ENCODE data around the gene YOD1. TPM values are rescaled to one million over a fixed set of nuclear protein-coding genes. Genes with fewer than 3 reads are reported as not detected.

The YOD1 gene
- total and polyA plus RNA-seq, 10 of the 15 experiments (the other 5 are each of a cell fraction or from before 2014, with no cell fraction given), result 2.1 to 7.9 (median 5.0) TPM

DNA sequence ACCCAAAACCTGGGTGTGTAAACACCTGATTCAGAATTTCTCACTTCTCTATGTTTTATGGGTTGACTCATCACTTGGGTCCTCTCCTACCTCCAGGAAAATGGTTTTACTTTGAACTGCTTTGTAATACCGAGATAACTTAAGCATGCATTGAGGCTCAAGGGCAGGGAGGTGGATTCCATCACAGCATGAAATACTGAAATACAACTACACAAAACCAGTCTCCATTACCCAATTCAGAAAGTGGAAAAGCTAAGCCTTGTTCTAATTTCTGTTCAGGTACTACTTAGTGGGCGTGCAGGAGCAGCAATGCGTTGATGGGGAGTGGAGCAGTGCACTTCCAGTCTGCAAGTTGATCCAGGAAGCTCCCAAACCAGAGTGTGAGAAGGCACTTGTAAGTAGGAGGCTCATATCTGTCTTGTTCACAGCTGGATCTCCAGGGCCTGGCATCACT lies 46.9 kb upstream of the YOD1 start:
- in situ Hi-C loops (cut with MboI), result no loop called here
- Histone ChIP-seq H3K4me1 (ENCODE audit: control insufficient read depth, insufficient read depth, low read length) (peaks cover 4% of the 10 kb centered on the region), H3K27me3 (replicated peaks in 1 of 2; ENCODE audit: control insufficient read depth in 2 of 2, insufficient read depth in 2 of 2, low read length in 1 of 2) (no peaks in the 10 kb centered on the region), H3K36me3 (ENCODE audit: control insufficient read depth in 2 of 2, insufficient read depth in 2 of 2, low read length in 1 of 2) (no peaks in the 10 kb centered on the region), H3K9ac (ENCODE audit: control insufficient read depth, insufficient read depth, low read length) (no peak overlapping the region), H3K27ac (ENCODE audit: control insufficient read depth, insufficient read depth) (no peak overlapping the region), H3K79me2 (ENCODE audit: control insufficient read depth, insufficient read depth, low read length) (no peaks in the 10 kb centered on the region), H2AFZ (ENCODE audit: control insufficient read depth, low read depth, low read length) (no peak overlapping the region; the same call in 1 of the 2 replicates), H3K9me3 (replicated peaks; ENCODE audit: control insufficient read depth, insufficient read depth, low read length) (peaks cover 3% of the 10 kb centered on the region; the same call in 2 of the 3 replicates), H3K4me2 (ENCODE audit: control insufficient read depth, insufficient read depth) (peak overlapping the region; percentile 21), H4K20me1 (ENCODE audit: control insufficient read depth, insufficient read depth) (no peaks in the 10 kb centered on the region), H3K4me3 (no peak overlapping the region)
- ChIA-PET RAD21 (ENCODE audit: unreplicated experiment) (interaction anchor here (1.1 to 1.3 kb wide), 2 partner anchors 12 to 315 kb away, joined by 3 to 4 read pairs; no protein-coding TSS in a partner anchor), SMC1A (ENCODE audit: uncharacterized antibody, unreplicated experiment) (interaction anchor here (1.0 to 2.0 kb wide), 4 partner anchors 9 to 303 kb away, joined by 3 to 10 read pairs (median 3); partner anchors contain the start of gene C4BPB), CTCF (interaction anchor here (3.6 kb wide), 1 partner anchor 308 kb away, joined by 16 read pairs; no protein-coding TSS in a partner anchor), POLR2A (no interaction called here)
- FAIRE-seq (peak; percentile 84), ATAC-seq (peak; percentile 96), DNase-seq (ENCODE audit: low read depth, low spot score) (peak; percentile 67)
- 3% methylated on average over 3 of the region's 3 CpGs for WGBS (ENCODE audit: insufficient coverage, insufficient replicate concordance, low lambda C conversion rate, missing lambda C conversion rate)
- no TSS peak for BruUV-seq (replicated peaks)
- intact Hi-C loops (cut with micrococcal nuclease; ENCODE audit: unreplicated experiment), result no loop called here
- TF ChIP-seq, protein P1, sequence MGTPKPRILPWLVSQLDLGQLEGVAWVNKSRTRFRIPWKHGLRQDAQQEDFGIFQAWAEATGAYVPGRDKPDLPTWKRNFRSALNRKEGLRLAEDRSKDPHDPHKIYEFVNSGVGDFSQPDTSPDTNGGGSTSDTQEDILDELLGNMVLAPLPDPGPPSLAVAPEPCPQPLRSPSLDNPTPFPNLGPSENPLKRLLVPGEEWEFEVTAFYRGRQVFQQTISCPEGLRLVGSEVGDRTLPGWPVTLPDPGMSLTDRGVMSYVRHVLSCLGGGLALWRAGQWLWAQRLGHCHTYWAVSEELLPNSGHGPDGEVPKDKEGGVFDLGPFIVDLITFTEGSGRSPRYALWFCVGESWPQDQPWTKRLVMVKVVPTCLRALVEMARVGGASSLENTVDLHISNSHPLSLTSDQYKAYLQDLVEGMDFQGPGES (IDR thresholded peaks at IDR 0.05), result no peak
- TF ChIP-seq CBFB (IDR thresholded peaks at IDR 0.05; ENCODE audit: low read depth), result peak; percentile 63; the same call in 1 of the 2 replicates
- TF ChIP-seq RUNX3 (IDR thresholded peaks at IDR 0.05; ENCODE audit: low read length), result peak; percentile 88
- TF ChIP-seq EED (IDR thresholded peaks at IDR 0.05; ENCODE audit: low read depth), result peak; percentile 90
- TF ChIP-seq, protein P2, sequence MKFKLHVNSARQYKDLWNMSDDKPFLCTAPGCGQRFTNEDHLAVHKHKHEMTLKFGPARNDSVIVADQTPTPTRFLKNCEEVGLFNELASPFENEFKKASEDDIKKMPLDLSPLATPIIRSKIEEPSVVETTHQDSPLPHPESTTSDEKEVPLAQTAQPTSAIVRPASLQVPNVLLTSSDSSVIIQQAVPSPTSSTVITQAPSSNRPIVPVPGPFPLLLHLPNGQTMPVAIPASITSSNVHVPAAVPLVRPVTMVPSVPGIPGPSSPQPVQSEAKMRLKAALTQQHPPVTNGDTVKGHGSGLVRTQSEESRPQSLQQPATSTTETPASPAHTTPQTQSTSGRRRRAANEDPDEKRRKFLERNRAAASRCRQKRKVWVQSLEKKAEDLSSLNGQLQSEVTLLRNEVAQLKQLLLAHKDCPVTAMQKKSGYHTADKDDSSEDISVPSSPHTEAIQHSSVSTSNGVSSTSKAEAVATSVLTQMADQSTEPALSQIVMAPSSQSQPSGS (IDR thresholded peaks at IDR 0.05; ENCODE audit: low read length), result peak; percentile 85
- TF ChIP-seq EZH2 (IDR thresholded peaks at IDR 0.05; ENCODE audit: borderline replicate concordance, control insufficient read depth, low read depth, low read length), result no peak
- TF ChIP-seq WRNIP1 (IDR thresholded peaks at IDR 0.05; ENCODE audit: borderline replicate concordance, low read depth, low read length), result no peak
- 0 out of 2 replicates have a peak, but pooled peaks have one; percentile 18 for TF ChIP-seq CREB1 (IDR thresholded peaks at IDR 0.05; ENCODE audit: low read depth)
- TF ChIP-seq CREM (IDR thresholded peaks at IDR 0.05; ENCODE audit: low read depth), result peak; percentile 82
- peak in 1 of 2 experiments; percentile 76; a peak in 1 of 4 replicates for TF ChIP-seq CEBPB (IDR thresholded peaks at IDR 0.05; ENCODE audit: borderline replicate concordance in 1 of 2, low read depth in 2 of 2, low read length in 2 of 2)
- TF ChIP-seq, protein P3, sequence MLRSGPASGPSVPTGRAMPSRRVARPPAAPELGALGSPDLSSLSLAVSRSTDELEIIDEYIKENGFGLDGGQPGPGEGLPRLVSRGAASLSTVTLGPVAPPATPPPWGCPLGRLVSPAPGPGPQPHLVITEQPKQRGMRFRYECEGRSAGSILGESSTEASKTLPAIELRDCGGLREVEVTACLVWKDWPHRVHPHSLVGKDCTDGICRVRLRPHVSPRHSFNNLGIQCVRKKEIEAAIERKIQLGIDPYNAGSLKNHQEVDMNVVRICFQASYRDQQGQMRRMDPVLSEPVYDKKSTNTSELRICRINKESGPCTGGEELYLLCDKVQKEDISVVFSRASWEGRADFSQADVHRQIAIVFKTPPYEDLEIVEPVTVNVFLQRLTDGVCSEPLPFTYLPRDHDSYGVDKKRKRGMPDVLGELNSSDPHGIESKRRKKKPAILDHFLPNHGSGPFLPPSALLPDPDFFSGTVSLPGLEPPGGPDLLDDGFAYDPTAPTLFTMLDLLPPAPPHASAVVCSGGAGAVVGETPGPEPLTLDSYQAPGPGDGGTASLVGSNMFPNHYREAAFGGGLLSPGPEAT (IDR thresholded peaks at IDR 0.05; ENCODE audit: low read depth), result peak; percentile 55; the same call in 1 of the 2 replicates
- TF ChIP-seq IRF4 (IDR thresholded peaks at IDR 0.05; ENCODE audit: low read depth, low read length), result peak; percentile 55; the same call in 1 of the 2 replicates
- peak; percentile 97 for TF ChIP-seq JUNB (IDR thresholded peaks at IDR 0.05)
- TF ChIP-seq IKZF2 (IDR thresholded peaks at IDR 0.05), result peak; percentile 60 to 79; a peak in 3 of 4 replicates
- peak; percentile 78 for TF ChIP-seq BCL11A (IDR thresholded peaks at IDR 0.05; ENCODE audit: low read depth, low read length)
- no peak for TF ChIP-seq POU2F2 (IDR thresholded peaks at IDR 0.05; ENCODE audit: borderline replicate concordance, low read depth, low read length)
- TF ChIP-seq MEF2A (IDR thresholded peaks at IDR 0.05; ENCODE audit: insufficient read depth, low read depth, low read length), result 0 out of 2 replicates have a peak, but pooled peaks have one; percentile 31
- 0 out of 4 replicates have a peak, but pooled peaks of 1 of the 2 experiments have one; percentile 11 for TF ChIP-seq SRF (IDR thresholded peaks at IDR 0.05; ENCODE audit: low read depth in 2 of 2, low read length in 2 of 2)
- peak in 1 of 2 experiments; percentile 46; a peak in 1 of 4 replicates for TF ChIP-seq EP300 (IDR thresholded peaks at IDR 0.05; ENCODE audit: borderline replicate concordance in 1 of 2, control insufficient read depth in 1 of 2, low read depth in 2 of 2, low read length in 2 of 2)
- TF ChIP-seq IKZF1 (conservative IDR thresholded peaks at IDR 0.05), result peak; percentile 62
- TF ChIP-seq NFIC (IDR thresholded peaks at IDR 0.05; ENCODE audit: low read depth, low read length), result peak; percentile 96
- peak; percentile 48; the same call in 1 of the 2 replicates for TF ChIP-seq GABPA (IDR thresholded peaks at IDR 0.05; ENCODE audit: low read depth)
